ENCODE measurements around the gene ATG9B.

- no peak for TF ChIP-seq CTCF (conservative IDR thresholded peaks at IDR 0.05; ENCODE audit: low read length)
- no peak for TF ChIP-seq EZH2phosphoT487 (IDR thresholded peaks at IDR 0.05; ENCODE audit: borderline replicate concordance)
Measured at GRCh38 chr7:151019130-151019447, 5.2 kb downstream of the ATG9B start.
